ENCODE data around the gene BCKDHA. TPM values are rescaled to one million over a fixed set of nuclear protein-coding genes. Genes with fewer than 3 reads are reported as not detected.
A peak's percentile ranks its signal among the peaks of the same experiment; 100 is the strongest.

Gene BCKDHA
- total RNA-seq, 4 donors from 2014 or later: 40.7 to 75.2 (median 54.0) TPM

- intact Hi-C loops (cut with DNase I): no loop called here
- Histone ChIP-seq H3K9me3 (no peaks in the 10 kb centered on the region), H3K4me1 (peaks cover 12 to 17% (median 14%) of the 10 kb centered on the region in 4 donors), H3K27me3 (peaks cover 0 to 70% (median 3%) of the 10 kb centered on the region in 4 donors), H3K4me3 (no peak overlapping the region), H3K27ac (replicated peaks in 1 of 4) (no peak overlapping the region), H3K36me3 (no peaks in the 10 kb centered on the region)
- no peak for DNase-seq (ENCODE audit: extremely low spot score)
- TF ChIP-seq CTCF (IDR thresholded peaks at IDR 0.05) (no peak), EP300 (IDR thresholded peaks at IDR 0.05) (no peak), POLR2AphosphoS5 (IDR thresholded peaks at IDR 0.05) (no peak), POLR2A (IDR thresholded peaks at IDR 0.05; ENCODE audit: low read depth) (no peak)
- WGBS: 66% methylated on average over 6 of the region's 6 CpGs
Measured at GRCh38 chr19:41443813-41444455, 46.3 kb downstream of the BCKDHA start.

- DNase-seq (ENCODE audit: extremely low spot score): no peak
- Histone ChIP-seq H3K27me3 (peaks cover 0 to 70% (median 3%) of the 10 kb centered on the region in 4 donors), H3K4me3 (no peak overlapping the region), H3K27ac (replicated peaks in 1 of 4) (no peak overlapping the region), H3K9me3 (no peaks in the 10 kb centered on the region), H3K4me1 (peaks cover 12 to 15% (median 13%) of the 10 kb centered on the region in 4 donors), H3K36me3 (no peaks in the 10 kb centered on the region)
- WGBS: 67% methylated on average over 5 of the region's 5 CpGs
- TF ChIP-seq CTCF (IDR thresholded peaks at IDR 0.05) (no peak), POLR2A (IDR thresholded peaks at IDR 0.05; ENCODE audit: low read depth) (no peak), POLR2AphosphoS5 (IDR thresholded peaks at IDR 0.05) (no peak), EP300 (IDR thresholded peaks at IDR 0.05) (no peak)
- intact Hi-C loops (cut with DNase I): no loop called here
Measured at GRCh38 chr19:41445575-41445974, 48.0 kb downstream of the BCKDHA start.

GRCh38 chr19:41447732-41448332, 50.2 kb downstream of the BCKDHA start:
- intact Hi-C loops (cut with DNase I): no loop called here
- H3K27ac ChIP-seq (replicated peaks in 1 of 4): peak overlapping the region in 1 of 4 donors; percentile 31
- 52% methylated on average over 12 of the region's 12 CpGs for WGBS

GRCh38 chr19:41449079-41449864, 51.7 kb downstream of the BCKDHA start:
- H3K9me3 ChIP-seq: no peaks in the 10 kb centered on the region
- intact Hi-C loops (cut with DNase I): no loop called here
- 5% methylated on average over 19 of the region's 22 CpGs for WGBS
- DNase-seq (ENCODE audit: extremely low spot score): peak; percentile 93
- H3K4me1 ChIP-seq: peaks cover 12 to 15% (median 13%) of the 10 kb centered on the region in 4 donors
- H3K4me3 ChIP-seq: peak overlapping the region; percentile 18 to 50 (median 30)
- H3K27me3 ChIP-seq: peaks cover 0 to 36% (median 0%) of the 10 kb centered on the region in 4 donors
- peaks cover 0 to 9% (median 0%) of the 10 kb centered on the region in 4 donors for H3K36me3 ChIP-seq
- TF ChIP-seq EP300 (IDR thresholded peaks at IDR 0.05) (no peak), POLR2A (IDR thresholded peaks at IDR 0.05; ENCODE audit: low read depth) (no peak), POLR2AphosphoS5 (IDR thresholded peaks at IDR 0.05) (peak in 1 of 2 donors; percentile 24), CTCF (IDR thresholded peaks at IDR 0.05) (peak in 2 of 3 experiments; percentile 92)
- no peak overlapping the region for H3K27ac ChIP-seq (replicated peaks in 1 of 4)

More at GRCh38 chr19:41447732-41448332, 50.2 kb downstream of the BCKDHA start:
- H3K9me3 ChIP-seq: no peaks in the 10 kb centered on the region
- peaks cover 12 to 15% (median 13%) of the 10 kb centered on the region in 4 donors for H3K4me1 ChIP-seq
- H3K36me3 ChIP-seq: no peaks in the 10 kb centered on the region
- TF ChIP-seq POLR2AphosphoS5 (IDR thresholded peaks at IDR 0.05) (no peak), EP300 (IDR thresholded peaks at IDR 0.05) (no peak), CTCF (IDR thresholded peaks at IDR 0.05) (no peak), POLR2A (IDR thresholded peaks at IDR 0.05; ENCODE audit: low read depth) (no peak)
- H3K4me3 ChIP-seq: peak overlapping the region; percentile 18 to 41 (median 25)
- H3K27me3 ChIP-seq: peaks cover 0 to 50% (median under 1%) of the 10 kb centered on the region in 4 donors
- DNase-seq (ENCODE audit: extremely low spot score): no peak

All from esophagus muscularis mucosa (tissue), 4 donors.